ENCODE results near the gene PDZK1IP1. TPM values are rescaled to one million over a fixed set of nuclear protein-coding genes. Genes with fewer than 3 reads are reported as not detected.

The PDZK1IP1 gene
- total RNA-seq, 1 donor from 2014 or later = 22.6 TPM

DNA sequence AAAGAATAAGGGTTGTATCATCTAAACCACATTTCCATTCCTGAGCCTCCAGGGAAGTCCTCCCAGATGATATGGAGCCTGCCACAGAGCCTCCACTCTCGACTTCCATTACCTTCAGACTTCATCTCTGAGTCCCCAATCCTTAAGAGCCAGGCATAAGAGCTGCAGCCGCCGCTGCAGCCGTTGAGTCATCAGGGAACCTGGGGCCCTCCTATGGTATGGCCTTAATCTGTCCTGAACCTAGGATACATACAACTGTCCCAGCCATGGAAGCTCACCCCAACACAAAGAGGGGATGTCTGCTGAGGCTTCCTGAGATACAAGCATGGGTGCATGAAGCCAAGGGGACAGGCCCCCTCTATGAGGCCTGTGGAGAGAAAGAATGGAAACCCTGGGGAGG lies 25.9 kb upstream of the PDZK1IP1 start:
- DNase-seq (no peak), ATAC-seq (no peak)
- H3K9me3 ChIP-seq = no peaks in the 10 kb centered on the region
- H3K27me3 ChIP-seq (ENCODE audit: low read depth) = peaks cover 5% of the 10 kb centered on the region
- H3K4me1 ChIP-seq = peaks cover 20% of the 10 kb centered on the region
- no peaks in the 10 kb centered on the region for H3K36me3 ChIP-seq
- TF ChIP-seq, protein P1, sequence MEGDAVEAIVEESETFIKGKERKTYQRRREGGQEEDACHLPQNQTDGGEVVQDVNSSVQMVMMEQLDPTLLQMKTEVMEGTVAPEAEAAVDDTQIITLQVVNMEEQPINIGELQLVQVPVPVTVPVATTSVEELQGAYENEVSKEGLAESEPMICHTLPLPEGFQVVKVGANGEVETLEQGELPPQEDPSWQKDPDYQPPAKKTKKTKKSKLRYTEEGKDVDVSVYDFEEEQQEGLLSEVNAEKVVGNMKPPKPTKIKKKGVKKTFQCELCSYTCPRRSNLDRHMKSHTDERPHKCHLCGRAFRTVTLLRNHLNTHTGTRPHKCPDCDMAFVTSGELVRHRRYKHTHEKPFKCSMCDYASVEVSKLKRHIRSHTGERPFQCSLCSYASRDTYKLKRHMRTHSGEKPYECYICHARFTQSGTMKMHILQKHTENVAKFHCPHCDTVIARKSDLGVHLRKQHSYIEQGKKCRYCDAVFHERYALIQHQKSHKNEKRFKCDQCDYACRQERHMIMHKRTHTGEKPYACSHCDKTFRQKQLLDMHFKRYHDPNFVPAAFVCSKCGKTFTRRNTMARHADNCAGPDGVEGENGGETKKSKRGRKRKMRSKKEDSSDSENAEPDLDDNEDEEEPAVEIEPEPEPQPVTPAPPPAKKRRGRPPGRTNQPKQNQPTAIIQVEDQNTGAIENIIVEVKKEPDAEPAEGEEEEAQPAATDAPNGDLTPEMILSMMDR (IDR thresholded peaks at IDR 0.05) = no peak
- no peak overlapping the region for H3K27ac ChIP-seq
- H3K4me3 ChIP-seq = no peak overlapping the region
- intact Hi-C loops (cut with DNase I) = no loop called here

DNA sequence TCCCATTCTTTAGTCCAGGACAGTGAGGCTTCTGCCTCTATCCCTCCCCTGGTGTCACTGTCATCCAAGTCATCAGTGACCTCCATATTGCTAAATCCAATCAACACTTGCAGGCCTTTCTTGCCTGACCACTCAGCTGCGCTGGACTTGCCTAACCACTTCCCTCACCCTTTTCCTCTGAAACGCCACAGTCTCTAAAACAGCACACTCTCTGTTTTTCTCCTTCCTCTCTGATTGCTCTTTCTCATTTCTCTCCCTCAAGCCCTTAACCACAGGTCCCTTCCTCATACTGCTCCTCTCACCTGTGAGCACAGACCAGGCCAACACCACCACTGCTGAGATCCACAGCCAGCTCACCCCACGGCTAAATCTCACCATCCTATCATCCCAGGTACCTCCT lies 24.7 kb upstream of the PDZK1IP1 start:
- TF ChIP-seq, protein P1 (IDR thresholded peaks at IDR 0.05) = no peak
- Histone ChIP-seq H3K27me3 (ENCODE audit: low read depth) (peaks cover 3% of the 10 kb centered on the region), H3K36me3 (no peaks in the 10 kb centered on the region), H3K9me3 (no peaks in the 10 kb centered on the region), H3K27ac (no peak overlapping the region), H3K4me1 (peaks cover 20% of the 10 kb centered on the region), H3K4me3 (no peak overlapping the region)
- intact Hi-C loops (cut with DNase I) = no loop called here
- DNase-seq (no peak), ATAC-seq (no peak)

DNA sequence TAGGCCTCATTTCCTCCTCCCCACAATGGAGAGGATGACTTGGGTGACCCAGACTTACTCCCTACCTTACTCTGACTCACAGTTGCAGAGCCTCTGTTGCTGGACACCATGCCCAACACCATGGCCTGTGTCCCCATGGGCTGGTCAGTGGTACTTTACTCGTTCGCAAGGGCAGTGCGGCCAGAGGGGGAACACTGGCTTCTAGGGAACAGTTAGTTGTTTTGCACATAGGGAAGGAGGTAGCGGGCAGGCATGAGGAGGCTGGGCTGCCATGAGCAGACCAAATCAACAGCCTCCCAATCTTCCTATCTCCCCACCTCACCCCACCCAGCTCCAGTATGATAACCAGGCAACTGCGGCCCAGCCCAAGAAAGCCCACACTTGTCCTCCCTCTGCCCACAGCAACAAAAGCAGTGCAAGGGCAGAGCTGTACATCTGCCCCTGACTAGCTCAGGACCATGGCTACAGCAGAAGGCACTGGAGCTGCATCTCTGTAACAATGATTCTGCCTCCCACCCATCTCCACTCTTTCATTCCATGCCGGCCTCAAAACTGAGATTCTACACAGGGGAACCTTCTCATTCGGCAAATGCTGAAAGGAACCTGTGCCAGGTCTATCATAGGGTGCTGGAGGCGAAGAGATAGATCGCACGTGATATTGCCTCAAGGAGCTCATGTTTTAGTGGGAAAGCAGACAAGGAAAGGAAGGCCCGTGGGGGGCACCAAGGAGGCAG lies 23.6 kb upstream of the PDZK1IP1 start:
- Histone ChIP-seq H3K27ac (peak overlapping the region; percentile 70), H3K9me3 (no peaks in the 10 kb centered on the region), H3K27me3 (ENCODE audit: low read depth) (no peaks in the 10 kb centered on the region), H3K4me1 (peaks cover 20% of the 10 kb centered on the region), H3K4me3 (no peak overlapping the region), H3K36me3 (no peaks in the 10 kb centered on the region)
- DNase-seq (no peak), ATAC-seq (no peak)
- TF ChIP-seq, protein P1 (IDR thresholded peaks at IDR 0.05) = no peak
- intact Hi-C loops (cut with DNase I) = no loop called here

DNA sequence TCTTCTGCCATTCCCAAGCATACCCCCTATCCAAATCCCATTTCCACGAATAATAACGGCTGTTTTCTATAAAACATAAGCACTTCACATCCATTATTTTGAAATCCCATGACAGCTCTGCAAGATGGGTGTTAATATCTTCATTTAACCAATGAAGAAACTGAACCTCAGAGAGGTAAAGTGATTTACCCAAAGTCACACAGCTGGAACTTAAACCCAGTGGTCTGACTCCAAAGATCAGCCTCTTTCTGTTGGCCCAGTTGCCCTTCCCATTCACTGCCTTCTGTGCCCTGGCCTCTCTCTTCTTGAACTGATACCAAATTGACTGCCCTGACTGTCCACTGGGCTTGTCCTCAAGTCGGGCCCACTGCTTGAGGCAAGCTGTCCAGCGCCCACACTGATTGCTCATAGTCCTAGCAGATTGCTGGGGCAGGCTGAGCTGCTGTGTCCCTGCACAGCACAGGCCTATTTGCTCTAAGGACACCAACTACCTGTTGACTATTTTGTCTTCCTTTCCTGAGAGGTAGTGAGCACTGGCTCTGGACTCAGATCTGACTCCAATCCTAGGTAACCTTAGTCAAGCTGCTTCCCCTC lies 22.9 kb upstream of the PDZK1IP1 start:
- no peaks in the 10 kb centered on the region for H3K36me3 ChIP-seq
- peaks cover 20% of the 10 kb centered on the region for H3K4me1 ChIP-seq
- H3K9me3 ChIP-seq = no peaks in the 10 kb centered on the region
- H3K27me3 ChIP-seq (ENCODE audit: low read depth) = no peaks in the 10 kb centered on the region
- TF ChIP-seq, protein P1 (IDR thresholded peaks at IDR 0.05) = no peak
- H3K27ac ChIP-seq = peak overlapping the region; percentile 70
- H3K4me3 ChIP-seq = no peak overlapping the region
- intact Hi-C loops (cut with DNase I) = no loop called here
- no peak for ATAC-seq
- DNase-seq = no peak

DNA sequence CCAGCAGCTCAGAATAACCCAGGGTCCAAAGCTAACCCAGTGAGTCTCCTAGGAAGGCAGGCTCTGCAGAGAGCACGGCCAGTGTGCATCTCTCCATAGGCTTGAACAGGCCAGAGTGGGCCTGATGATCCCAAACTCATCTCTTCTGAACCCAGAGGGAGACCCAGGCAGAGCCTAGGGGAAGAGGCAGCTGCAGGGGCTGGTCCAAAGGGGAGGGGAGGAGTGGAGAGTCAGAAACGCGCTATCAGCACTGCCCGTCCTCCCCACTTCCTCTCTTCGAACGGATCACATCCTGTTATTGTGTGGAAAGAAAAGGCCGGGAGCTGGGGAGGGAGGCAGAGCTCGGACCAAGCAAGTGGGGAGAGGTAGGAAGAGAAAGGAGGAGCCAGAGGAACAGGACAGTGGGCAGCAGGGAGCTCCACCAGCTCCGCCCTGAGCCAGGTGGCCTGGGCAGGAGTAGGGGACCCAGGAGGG lies 22.0 kb upstream of the PDZK1IP1 start:
- Histone ChIP-seq H3K36me3 (no peaks in the 10 kb centered on the region), H3K4me3 (peak overlapping the region; percentile 6), H3K27me3 (ENCODE audit: low read depth) (no peaks in the 10 kb centered on the region), H3K9me3 (no peaks in the 10 kb centered on the region), H3K4me1 (peaks cover 20% of the 10 kb centered on the region), H3K27ac (peak overlapping the region; percentile 70)
- TF ChIP-seq, protein P1 (IDR thresholded peaks at IDR 0.05) = no peak
- peak; percentile 58 to 73 for ATAC-seq
- no peak for DNase-seq
- intact Hi-C loops (cut with DNase I) = no loop called here
